HEK293 (cell line): ENCODE results near the gene CA11.
A peak's percentile ranks its signal among the peaks of the same experiment; 100 is the strongest.

Source experiments
- EGR2 ChIP-seq: fragments of 450-650 bp; formaldehyde crosslinking; IDR thresholded peaks from 2 replicates; pipeline ENCODE4 v1.5.1; 2016; ENCODE audit warnings: low read depth, missing biosample characterization, missing genetic modification characterization
- IKZF3 ChIP-seq: fragments of 450-650 bp; IDR thresholded peaks from 2 replicates; pipeline ENCODE4 v1.5.0; 2018; ENCODE audit warnings: missing biosample characterization, mild to moderate bottlenecking, missing genetic modification characterization, moderate library complexity
- KLF9 ChIP-seq: fragments of 450-650 bp; formaldehyde crosslinking; IDR thresholded peaks from 2 replicates; pipeline ENCODE4 v1.5.1; 2016; ENCODE audit warnings: missing biosample characterization, missing genetic modification characterization, low read depth
- MYNN ChIP-seq: fragments of 450-650 bp; formaldehyde crosslinking; IDR thresholded peaks from 2 replicates; pipeline ENCODE4 v1.5.1; 2016; ENCODE audit warnings: missing biosample characterization, missing genetic modification characterization, borderline replicate concordance
- PATZ1 ChIP-seq: fragments of 450-650 bp; formaldehyde crosslinking; IDR thresholded peaks from 2 replicates; pipeline ENCODE4 v1.5.1; 2016; ENCODE audit warnings: missing biosample characterization, missing genetic modification characterization
- PRDM10 ChIP-seq: fragments of 450-650 bp; formaldehyde crosslinking; IDR thresholded peaks from 2 replicates; pipeline ENCODE4 v1.5.1; 2016; ENCODE audit warnings: missing biosample characterization, missing genetic modification characterization
- REPIN1 ChIP-seq: fragments of 450-650 bp; formaldehyde crosslinking; IDR thresholded peaks from 2 replicates; pipeline ENCODE4 v1.5.1; 2017; ENCODE audit warnings: missing biosample characterization, missing genetic modification characterization, low read depth
- SP2 ChIP-seq: fragments of 450-650 bp; formaldehyde crosslinking; IDR thresholded peaks from 2 replicates; pipeline ENCODE4 v1.5.1; 2016; ENCODE audit warnings: missing biosample characterization, missing genetic modification characterization
- ZBTB20 ChIP-seq: fragments of 450-650 bp; formaldehyde crosslinking; IDR thresholded peaks from 2 replicates; pipeline ENCODE4 v1.5.1; 2016; ENCODE audit warnings: missing biosample characterization, missing genetic modification characterization
- ZBTB26 ChIP-seq: fragments of 450-650 bp; formaldehyde crosslinking; optimal IDR thresholded peaks from 2 replicates; pipeline ENCODE3; 2016; ENCODE audit warnings: missing biosample characterization, mild to moderate bottlenecking, missing genetic modification characterization
- ZNF169 ChIP-seq: fragments of 450-650 bp; formaldehyde crosslinking; IDR thresholded peaks from 2 replicates; pipeline ENCODE4 v1.5.1; 2016; ENCODE audit warnings: missing biosample characterization, missing genetic modification characterization
- ZNF184 ChIP-seq: fragments of 450-650 bp; IDR thresholded peaks from 2 replicates; pipeline ENCODE4 v1.5.1; 2018; ENCODE audit warnings: missing biosample characterization, mild to moderate bottlenecking, missing genetic modification characterization
- ZNF2 ChIP-seq: fragments of 450-650 bp; formaldehyde crosslinking; IDR thresholded peaks from 2 replicates; pipeline ENCODE4 v1.5.1; 2016; ENCODE audit warnings: missing biosample characterization, missing genetic modification characterization
- ZNF292 ChIP-seq: fragments of 450-650 bp; formaldehyde crosslinking; IDR thresholded peaks from 2 replicates; pipeline ENCODE4 v1.5.1; 2016; ENCODE audit warnings: low read depth, missing biosample characterization, missing genetic modification characterization, borderline replicate concordance
- ZNF335 ChIP-seq: fragments of 450-650 bp; formaldehyde crosslinking; conservative IDR thresholded peaks from 2 replicates; pipeline ENCODE4 v1.5.1; 2016; ENCODE audit warnings: missing biosample characterization, missing genetic modification characterization
- ZNF362 ChIP-seq: fragments of 450-650 bp; formaldehyde crosslinking; IDR thresholded peaks from 2 replicates; pipeline ENCODE4 v1.5.1; 2016; ENCODE audit warnings: missing biosample characterization, missing genetic modification characterization
- ZNF416 ChIP-seq: fragments of 450-650 bp; formaldehyde crosslinking; IDR thresholded peaks from 2 replicates; pipeline ENCODE4 v1.5.1; 2016; ENCODE audit warnings: missing biosample characterization, missing genetic modification characterization
- ZNF433 ChIP-seq: fragments of 450-650 bp; formaldehyde crosslinking; IDR thresholded peaks from 2 replicates; pipeline ENCODE4 v1.5.1; 2016; ENCODE audit warnings: missing biosample characterization, missing genetic modification characterization, low read depth
- ZNF501 ChIP-seq: fragments of 450-650 bp; formaldehyde crosslinking; IDR thresholded peaks from 2 replicates; pipeline ENCODE4 v1.5.1; 2016; ENCODE audit warnings: missing biosample characterization, missing genetic modification characterization
- ZNF529 ChIP-seq: fragments of 450-650 bp; formaldehyde crosslinking; IDR thresholded peaks from 2 replicates; pipeline ENCODE4 v1.5.1; 2017; ENCODE audit warnings: missing genetic modification characterization, missing biosample characterization; ENCODE audit not compliant: insufficient replicate concordance
- ZNF560 ChIP-seq: fragments of 450-650 bp; formaldehyde crosslinking; IDR thresholded peaks from 2 replicates; pipeline ENCODE4 v1.5.1; 2017; ENCODE audit warnings: missing biosample characterization, missing genetic modification characterization, borderline replicate concordance
- ZNF623 ChIP-seq: fragments of 450-650 bp; formaldehyde crosslinking; IDR thresholded peaks from 2 replicates; pipeline ENCODE4 v1.5.1; 2016; ENCODE audit warnings: missing biosample characterization, missing genetic modification characterization
- ZNF76 ChIP-seq: fragments of 450-650 bp; formaldehyde crosslinking; IDR thresholded peaks from 2 replicates; pipeline ENCODE4; 2016; ENCODE audit warnings: low read depth, missing biosample characterization, missing genetic modification characterization, borderline replicate concordance
- ZNF830 ChIP-seq: fragments of 450-650 bp; IDR thresholded peaks from 2 replicates; pipeline ENCODE4 v1.5.0; 2018; ENCODE audit warnings: missing biosample characterization, missing genetic modification characterization, low read depth, mild to moderate bottlenecking, moderate library complexity
- ZSCAN5A ChIP-seq: fragments of 450-650 bp; formaldehyde crosslinking; IDR thresholded peaks from 2 replicates; pipeline ENCODE4 v1.5.1; 2016; ENCODE audit warnings: missing biosample characterization, missing genetic modification characterization

The CA11 gene

GRCh38 chr19:48624067-48624594, 21.9 kb downstream of the CA11 start (continued):
- TF ChIP-seq ZNF184 (tag by site-specific recombination): no peak
- TF ChIP-seq ZNF433: no peak
- TF ChIP-seq IKZF3 (tag by site-specific recombination): no peak
- no peak for TF ChIP-seq REPIN1 (tag by site-specific recombination)
- TF ChIP-seq ZNF501 (tag by site-specific recombination): no peak
- TF ChIP-seq ZNF529 (tag by site-specific recombination): no peak
- TF ChIP-seq MYNN: no peak
- no peak for TF ChIP-seq ZNF292 (tag by site-specific recombination)
- TF ChIP-seq ZBTB26 (tag by site-specific recombination): peak; percentile 62
- peak; percentile 95 for TF ChIP-seq SP2 (tag by site-specific recombination)
- TF ChIP-seq ZNF560 (tag by site-specific recombination): no peak
- TF ChIP-seq ZNF335: peak; percentile 94
- TF ChIP-seq ZNF2 (tag by site-specific recombination): no peak
- TF ChIP-seq KLF9: peak; percentile 83; the same call in 1 of the 2 replicates
- TF ChIP-seq ZNF169 (tag by site-specific recombination): no peak
- no peak for TF ChIP-seq EGR2 (tag by site-specific recombination)
- peak; percentile 96 for TF ChIP-seq PRDM10
- peak; percentile 97 for TF ChIP-seq PATZ1
- no peak for TF ChIP-seq ZNF416 (tag by site-specific recombination)
- peak; percentile 54; the same call in 1 of the 2 replicates for TF ChIP-seq ZBTB20
- no peak for TF ChIP-seq ZNF623 (tag by site-specific recombination)
- no peak for TF ChIP-seq ZSCAN5A (tag by site-specific recombination)
- no peak for TF ChIP-seq ZNF830 (tag by site-specific recombination)
- TF ChIP-seq ZNF362: no peak
- peak; percentile 75 for TF ChIP-seq ZNF76 (tag by site-specific recombination)
